Measurements from ENCODE around the gene CASTOR1.

The CASTOR1 gene

DNA sequence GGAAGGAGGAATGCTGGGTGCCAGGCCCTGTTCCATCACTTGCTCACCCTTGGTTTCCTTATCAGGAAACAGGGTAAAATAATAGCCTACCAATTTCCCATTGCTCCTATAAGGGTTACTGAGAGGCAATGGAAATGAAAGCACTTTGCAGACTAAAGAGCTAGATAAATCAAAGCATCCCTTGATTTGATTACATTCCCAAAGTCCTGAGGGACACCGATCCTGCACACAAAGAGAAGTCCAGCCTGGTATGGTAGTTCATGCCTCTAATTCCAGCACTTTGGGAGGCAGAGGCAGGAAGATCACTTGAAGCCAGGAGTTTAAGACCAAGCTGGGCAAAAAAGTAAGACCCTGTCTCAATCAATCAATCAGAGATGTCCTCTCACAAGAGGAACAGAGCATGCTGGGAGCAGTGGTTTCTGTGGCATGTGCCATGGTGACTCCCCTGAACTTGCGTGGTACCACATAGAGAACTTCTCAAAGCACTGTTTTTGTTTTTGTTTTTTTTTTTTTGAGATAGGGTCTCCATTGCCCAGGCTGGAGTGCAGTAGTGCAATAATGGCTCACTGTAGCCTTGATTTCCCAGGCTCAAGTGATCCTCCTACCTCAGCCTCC, 26.8 kb upstream of the CASTOR1 start:
- Histone ChIP-seq H4K20me1 (ENCODE audit: control insufficient read depth, insufficient read depth, low read depth, low read length) (no peaks in the 10 kb centered on the region), H3K4me2 (ENCODE audit: low read length) (no peak overlapping the region), H3K9me2 (replicated peaks; ENCODE audit: control insufficient read depth, low read length) (no peaks in the 10 kb centered on the region), H3F3A (ENCODE audit: control insufficient read depth, insufficient read depth) (no peaks in the 10 kb centered on the region), H3K27me3 (ENCODE audit: control insufficient read depth, low read length) (no peaks in the 10 kb centered on the region), H3K79me2 (ENCODE audit: control insufficient read depth, low read length) (no peaks in the 10 kb centered on the region), H3K4me3 (ENCODE audit: low read length) (no peak overlapping the region), H3K27ac (ENCODE audit: low read depth, low read length) (no peak overlapping the region), H3K36me3 (ENCODE audit: control insufficient read depth, low read length) (no peaks in the 10 kb centered on the region), H3K9me3 (ENCODE audit: control insufficient read depth, insufficient read depth, low read length) (no peaks in the 10 kb centered on the region), H3K4me1 (ENCODE audit: control insufficient read depth, low read length) (0 out of 2 replicates have a peak, but pooled peaks cover 3% of the 10 kb centered on the region)
- no peak for TF ChIP-seq EZH2phosphoT487 (IDR thresholded peaks at IDR 0.05; ENCODE audit: borderline replicate concordance, low read length)
- TF ChIP-seq, protein P1, sequence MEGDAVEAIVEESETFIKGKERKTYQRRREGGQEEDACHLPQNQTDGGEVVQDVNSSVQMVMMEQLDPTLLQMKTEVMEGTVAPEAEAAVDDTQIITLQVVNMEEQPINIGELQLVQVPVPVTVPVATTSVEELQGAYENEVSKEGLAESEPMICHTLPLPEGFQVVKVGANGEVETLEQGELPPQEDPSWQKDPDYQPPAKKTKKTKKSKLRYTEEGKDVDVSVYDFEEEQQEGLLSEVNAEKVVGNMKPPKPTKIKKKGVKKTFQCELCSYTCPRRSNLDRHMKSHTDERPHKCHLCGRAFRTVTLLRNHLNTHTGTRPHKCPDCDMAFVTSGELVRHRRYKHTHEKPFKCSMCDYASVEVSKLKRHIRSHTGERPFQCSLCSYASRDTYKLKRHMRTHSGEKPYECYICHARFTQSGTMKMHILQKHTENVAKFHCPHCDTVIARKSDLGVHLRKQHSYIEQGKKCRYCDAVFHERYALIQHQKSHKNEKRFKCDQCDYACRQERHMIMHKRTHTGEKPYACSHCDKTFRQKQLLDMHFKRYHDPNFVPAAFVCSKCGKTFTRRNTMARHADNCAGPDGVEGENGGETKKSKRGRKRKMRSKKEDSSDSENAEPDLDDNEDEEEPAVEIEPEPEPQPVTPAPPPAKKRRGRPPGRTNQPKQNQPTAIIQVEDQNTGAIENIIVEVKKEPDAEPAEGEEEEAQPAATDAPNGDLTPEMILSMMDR (IDR thresholded peaks at IDR 0.05; ENCODE audit: low read depth, low read length, poor library complexity, severe bottlenecking): no peak

DNA sequence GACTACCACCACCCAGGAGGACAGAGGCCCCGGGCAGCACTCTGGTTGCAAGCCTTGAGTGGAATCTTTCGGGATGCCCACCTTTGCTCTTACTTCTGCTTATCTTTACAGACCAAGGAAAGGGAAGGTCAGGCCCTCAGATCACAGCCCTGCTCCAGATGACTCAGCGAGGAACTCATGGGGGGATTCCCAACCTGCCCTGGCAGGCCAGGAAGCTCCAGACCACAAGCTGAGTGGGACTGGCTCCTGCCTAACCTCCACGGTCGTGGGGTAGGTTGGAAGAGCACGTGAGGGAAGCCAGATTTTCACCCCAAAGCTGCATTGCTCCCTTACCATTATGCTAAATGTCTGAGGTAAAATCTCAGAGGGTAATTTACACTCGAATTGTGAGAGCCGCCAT, 25.6 kb upstream of the CASTOR1 start:
- no peaks in the 10 kb centered on the region for H3K9me2 ChIP-seq (replicated peaks; ENCODE audit: control insufficient read depth, low read length)
- H3K4me3 ChIP-seq (ENCODE audit: low read length): no peak overlapping the region
- no peaks in the 10 kb centered on the region for H3F3A ChIP-seq (ENCODE audit: control insufficient read depth, insufficient read depth)
- H3K27ac ChIP-seq (ENCODE audit: low read depth, low read length): no peak overlapping the region
- no peaks in the 10 kb centered on the region for H3K36me3 ChIP-seq (ENCODE audit: control insufficient read depth, low read length)
- no peaks in the 10 kb centered on the region for H3K27me3 ChIP-seq (ENCODE audit: control insufficient read depth, low read length)
- H3K9me3 ChIP-seq (ENCODE audit: control insufficient read depth, insufficient read depth, low read length): no peaks in the 10 kb centered on the region
- no peak overlapping the region for H3K4me2 ChIP-seq (ENCODE audit: low read length)
- 0 out of 2 replicates have a peak, but pooled peaks cover 3% of the 10 kb centered on the region for H3K4me1 ChIP-seq (ENCODE audit: control insufficient read depth, low read length)
- H4K20me1 ChIP-seq (ENCODE audit: control insufficient read depth, insufficient read depth, low read depth, low read length): no peaks in the 10 kb centered on the region
- no peak for TF ChIP-seq EZH2phosphoT487 (IDR thresholded peaks at IDR 0.05; ENCODE audit: borderline replicate concordance, low read length)
- TF ChIP-seq, protein P1 (IDR thresholded peaks at IDR 0.05; ENCODE audit: low read depth, low read length, poor library complexity, severe bottlenecking): no peak
- H3K79me2 ChIP-seq (ENCODE audit: control insufficient read depth, low read length): no peaks in the 10 kb centered on the region

DNA sequence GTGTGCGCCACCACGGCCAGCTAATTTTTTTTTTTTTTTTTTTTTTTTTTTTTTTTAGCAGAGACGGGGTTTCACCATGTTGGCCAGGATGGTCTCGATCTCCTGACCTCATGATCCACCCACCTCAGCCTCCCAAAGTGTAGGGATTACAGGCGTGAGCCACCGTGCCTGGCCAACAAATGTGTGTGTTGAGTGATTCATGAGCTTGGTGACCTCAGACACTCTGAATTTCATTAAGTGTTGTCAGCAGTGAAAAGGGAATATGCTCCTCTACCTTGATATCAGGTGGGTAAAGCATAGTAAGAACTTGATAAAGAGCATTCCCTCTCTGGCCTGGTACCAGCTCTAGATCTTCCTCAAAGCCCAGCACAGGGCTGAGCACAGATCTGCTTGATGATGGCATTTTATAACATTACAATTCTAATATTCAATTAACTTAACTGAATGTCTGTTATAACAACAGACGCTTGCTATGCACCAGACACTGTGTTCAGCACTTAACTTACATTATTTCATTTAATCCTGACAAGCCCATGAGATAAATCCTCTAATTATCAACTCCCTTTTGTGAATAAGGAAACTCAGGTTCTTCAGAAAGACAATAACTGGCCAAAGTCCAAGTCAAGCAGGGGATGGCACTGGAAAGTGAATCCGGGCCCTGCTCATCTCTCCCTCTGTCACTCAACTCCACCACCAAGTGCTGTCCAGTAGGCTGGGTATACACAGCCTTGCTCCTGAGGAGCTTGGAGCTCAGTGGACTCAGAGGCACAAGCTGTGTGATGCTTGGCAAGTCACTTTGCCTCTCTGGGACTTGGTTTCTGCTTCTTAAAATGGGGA, 24.4 kb upstream of the CASTOR1 start:
- Histone ChIP-seq H3F3A (ENCODE audit: control insufficient read depth, insufficient read depth) (no peaks in the 10 kb centered on the region), H3K4me1 (ENCODE audit: control insufficient read depth, low read length) (peaks cover 5% of the 10 kb centered on the region)

DNA sequence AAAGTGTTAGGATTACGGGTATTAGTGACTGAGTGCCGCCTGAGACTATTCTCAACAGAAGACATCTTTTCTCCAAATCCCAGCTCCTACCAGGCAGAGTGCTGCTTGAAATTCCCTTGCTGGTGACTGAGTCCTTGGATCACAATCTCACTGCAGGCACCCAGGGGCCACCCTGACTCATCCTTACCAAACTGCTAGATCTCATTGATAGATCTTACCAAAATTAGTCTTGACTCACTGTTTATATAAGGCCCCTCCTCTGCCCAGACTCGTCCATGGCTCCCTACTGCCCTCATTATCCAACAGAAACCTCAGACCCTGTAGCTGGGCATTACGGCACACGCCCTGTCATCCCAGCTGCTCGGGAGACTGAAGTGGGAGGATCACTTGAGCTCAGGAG, 22.7 kb upstream of the CASTOR1 start:
- no peak overlapping the region for H3K27ac ChIP-seq (ENCODE audit: low read depth, low read length)
- no peak overlapping the region for H3K4me2 ChIP-seq (ENCODE audit: low read length)
- no peak overlapping the region for H3K4me3 ChIP-seq (ENCODE audit: low read length)
- no peaks in the 10 kb centered on the region for H3K9me3 ChIP-seq (ENCODE audit: control insufficient read depth, insufficient read depth, low read length)
- no peaks in the 10 kb centered on the region for H3K27me3 ChIP-seq (ENCODE audit: control insufficient read depth, low read length)
- H3K9me2 ChIP-seq (replicated peaks; ENCODE audit: control insufficient read depth, low read length): no peaks in the 10 kb centered on the region
- no peaks in the 10 kb centered on the region for H3K79me2 ChIP-seq (ENCODE audit: control insufficient read depth, low read length)
- peaks cover 16% of the 10 kb centered on the region for H3K4me1 ChIP-seq (ENCODE audit: control insufficient read depth, low read length)
- no peaks in the 10 kb centered on the region for H3K36me3 ChIP-seq (ENCODE audit: control insufficient read depth, low read length)
- no peaks in the 10 kb centered on the region for H3F3A ChIP-seq (ENCODE audit: control insufficient read depth, insufficient read depth)
- TF ChIP-seq EZH2phosphoT487 (IDR thresholded peaks at IDR 0.05; ENCODE audit: borderline replicate concordance, low read length): no peak
- TF ChIP-seq, protein P1 (IDR thresholded peaks at IDR 0.05; ENCODE audit: low read depth, low read length, poor library complexity, severe bottlenecking): no peak
- H4K20me1 ChIP-seq (ENCODE audit: control insufficient read depth, insufficient read depth, low read depth, low read length): no peaks in the 10 kb centered on the region

More for the DNA sequence above, 24.4 kb upstream of the CASTOR1 start:
- Histone ChIP-seq H3K36me3 (ENCODE audit: control insufficient read depth, low read length) (no peaks in the 10 kb centered on the region), H3K79me2 (ENCODE audit: control insufficient read depth, low read length) (no peaks in the 10 kb centered on the region), H4K20me1 (ENCODE audit: control insufficient read depth, insufficient read depth, low read depth, low read length) (no peaks in the 10 kb centered on the region), H3K9me2 (replicated peaks; ENCODE audit: control insufficient read depth, low read length) (no peaks in the 10 kb centered on the region), H3K9me3 (ENCODE audit: control insufficient read depth, insufficient read depth, low read length) (no peaks in the 10 kb centered on the region), H3K27ac (ENCODE audit: low read depth, low read length) (no peak overlapping the region), H3K27me3 (ENCODE audit: control insufficient read depth, low read length) (no peaks in the 10 kb centered on the region), H3K4me2 (ENCODE audit: low read length) (no peak overlapping the region), H3K4me3 (ENCODE audit: low read length) (no peak overlapping the region)
- TF ChIP-seq EZH2phosphoT487 (IDR thresholded peaks at IDR 0.05; ENCODE audit: borderline replicate concordance, low read length): no peak
